ENCODE results near the gene SDSL.

The SDSL gene

DNA sequence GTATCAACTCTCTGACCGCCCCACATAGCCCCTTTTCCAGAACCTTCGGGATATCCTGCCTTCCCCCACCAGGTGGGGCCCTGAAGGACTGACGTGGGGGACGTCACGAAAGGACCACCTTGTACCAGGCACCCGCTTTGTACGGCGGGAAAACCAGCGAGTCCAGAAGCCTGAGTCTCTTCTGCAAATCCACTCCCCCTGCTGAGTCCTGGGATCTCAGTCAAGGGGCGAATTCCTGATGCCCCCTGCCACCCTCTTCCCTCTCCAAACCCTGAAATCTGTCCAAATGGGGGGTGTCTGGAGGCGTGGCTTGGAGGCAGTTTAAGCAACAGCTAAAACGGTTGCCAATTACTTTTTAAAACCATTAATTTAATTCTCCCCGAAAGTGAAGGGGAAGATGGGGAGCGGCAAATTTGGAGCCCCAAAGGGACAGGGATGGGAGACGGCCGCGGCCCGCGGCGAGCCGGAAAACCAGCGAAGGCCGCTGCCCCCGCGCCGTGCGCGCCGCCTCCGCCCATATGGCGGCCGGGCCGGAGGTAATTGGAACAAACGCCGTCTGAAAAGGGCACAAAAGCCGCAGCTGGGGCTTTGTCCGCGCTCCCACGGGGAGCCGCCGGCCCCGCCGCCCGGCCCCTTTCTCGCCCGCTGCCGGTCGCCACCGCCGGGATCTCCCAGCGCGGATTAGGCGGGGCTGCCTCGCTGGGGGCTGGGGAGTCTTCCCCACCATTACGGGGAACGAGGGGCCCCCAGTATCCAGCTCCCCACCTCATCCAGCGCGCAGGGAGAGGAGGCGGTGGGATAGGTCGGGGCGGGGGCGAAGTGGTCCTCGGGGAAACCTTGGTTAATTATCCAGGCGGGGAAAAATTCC is 42.9 kb downstream of the SDSL start:
- no peak overlapping the region for H3K9ac ChIP-seq (ENCODE audit: low read length)
- peak overlapping the region; percentile 35 for H3K4me3 ChIP-seq (ENCODE audit: low read depth, low read length)
- peaks cover 51% of the 10 kb centered on the region for H3K4me1 ChIP-seq (ENCODE audit: control insufficient read depth, insufficient read depth, low read length)
- no peaks in the 10 kb centered on the region for H3K9me3 ChIP-seq (ENCODE audit: control insufficient read depth, insufficient read depth, low read depth, low read length)
- H3K27me3 ChIP-seq (ENCODE audit: control insufficient read depth, insufficient read depth, low read length) = peaks cover 99% of the 10 kb centered on the region
- H3K36me3 ChIP-seq (ENCODE audit: control insufficient read depth, insufficient read depth, low read length) = no peaks in the 10 kb centered on the region
- H3K27ac ChIP-seq (ENCODE audit: low read depth, low read length) = no peak overlapping the region

DNA sequence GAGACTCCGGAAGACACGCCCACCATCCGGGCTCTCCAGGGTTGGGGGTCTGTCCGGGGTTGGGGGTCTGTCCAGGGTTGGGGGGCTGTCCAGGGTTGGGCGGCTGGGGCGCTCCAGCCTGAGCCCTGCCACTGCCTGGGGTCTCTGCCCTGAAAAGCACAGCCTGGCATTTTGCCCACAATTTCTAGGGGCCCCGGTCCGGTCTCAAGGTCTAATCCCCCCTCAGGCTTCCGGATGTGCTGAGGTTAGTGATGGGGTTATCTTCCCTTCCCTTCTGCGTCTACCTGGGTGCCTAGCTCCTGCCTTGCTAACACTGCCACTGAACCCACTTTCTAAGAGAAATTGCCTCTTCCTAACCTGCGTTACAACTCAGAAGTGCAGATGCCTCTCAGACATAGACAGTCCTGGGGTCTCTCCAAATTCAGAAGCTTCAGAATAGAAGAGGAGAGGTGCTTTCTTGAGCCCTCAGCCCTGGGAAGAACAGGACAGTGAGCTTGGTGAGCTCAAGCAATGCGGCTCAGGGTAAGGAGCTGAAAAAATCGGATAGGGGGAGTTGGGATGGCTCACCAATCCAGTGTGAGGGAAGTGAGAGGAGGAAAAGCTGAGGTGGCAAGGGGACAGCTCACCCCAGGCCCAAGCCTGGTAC is 43.8 kb downstream of the SDSL start:
- Histone ChIP-seq H3K9ac (ENCODE audit: low read length) (no peak overlapping the region), H3K4me3 (ENCODE audit: low read depth, low read length) (peak overlapping the region; percentile 62), H3K27ac (ENCODE audit: low read depth, low read length) (no peak overlapping the region), H3K27me3 (ENCODE audit: control insufficient read depth, insufficient read depth, low read length) (peaks cover 100% of the 10 kb centered on the region), H3K4me1 (ENCODE audit: control insufficient read depth, insufficient read depth, low read length) (peaks cover 57% of the 10 kb centered on the region), H3K36me3 (ENCODE audit: control insufficient read depth, insufficient read depth, low read length) (no peaks in the 10 kb centered on the region), H3K9me3 (ENCODE audit: control insufficient read depth, insufficient read depth, low read depth, low read length) (no peaks in the 10 kb centered on the region)

DNA sequence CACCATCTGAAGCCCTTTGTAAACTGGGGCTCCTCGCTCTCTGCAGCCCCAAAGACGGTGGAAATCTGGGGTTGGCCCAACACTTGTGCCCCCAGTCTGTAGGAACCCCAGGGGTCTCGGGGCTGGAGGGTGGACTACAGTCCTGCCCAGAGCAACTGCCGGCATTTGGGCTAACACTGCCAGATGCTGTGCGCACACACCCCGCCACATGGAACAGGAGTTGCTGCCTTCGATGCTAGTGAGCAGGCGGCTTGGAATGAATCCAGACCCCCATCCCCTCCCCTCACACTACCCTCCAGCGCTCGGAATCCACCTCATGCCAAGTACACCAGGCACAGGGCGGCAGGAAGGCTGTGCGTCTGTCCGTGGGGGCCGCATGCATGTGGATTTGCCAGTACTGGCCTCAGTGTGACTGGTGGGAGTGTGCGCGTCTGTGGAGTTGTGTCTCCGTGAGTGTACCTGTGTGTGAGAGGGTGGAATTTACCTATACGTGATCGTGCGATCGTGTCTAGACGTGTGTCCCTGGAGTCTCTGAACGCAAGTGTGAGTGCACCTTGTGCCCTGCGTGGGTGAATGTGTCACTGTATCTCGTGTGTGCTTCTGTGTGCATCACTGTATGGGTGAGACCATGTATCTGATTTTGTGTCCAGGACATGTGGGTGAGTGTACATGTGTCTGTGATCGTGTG is 44.4 kb downstream of the SDSL start:
- Histone ChIP-seq H3K27ac (ENCODE audit: low read depth, low read length) (no peak overlapping the region), H3K4me1 (ENCODE audit: control insufficient read depth, insufficient read depth, low read length) (peaks cover 62% of the 10 kb centered on the region), H3K9ac (ENCODE audit: low read length) (no peak overlapping the region), H3K4me3 (ENCODE audit: low read depth, low read length) (peak overlapping the region; percentile 62), H3K36me3 (ENCODE audit: control insufficient read depth, insufficient read depth, low read length) (no peaks in the 10 kb centered on the region), H3K27me3 (ENCODE audit: control insufficient read depth, insufficient read depth, low read length) (peaks cover 100% of the 10 kb centered on the region), H3K9me3 (ENCODE audit: control insufficient read depth, insufficient read depth, low read depth, low read length) (no peaks in the 10 kb centered on the region)

DNA sequence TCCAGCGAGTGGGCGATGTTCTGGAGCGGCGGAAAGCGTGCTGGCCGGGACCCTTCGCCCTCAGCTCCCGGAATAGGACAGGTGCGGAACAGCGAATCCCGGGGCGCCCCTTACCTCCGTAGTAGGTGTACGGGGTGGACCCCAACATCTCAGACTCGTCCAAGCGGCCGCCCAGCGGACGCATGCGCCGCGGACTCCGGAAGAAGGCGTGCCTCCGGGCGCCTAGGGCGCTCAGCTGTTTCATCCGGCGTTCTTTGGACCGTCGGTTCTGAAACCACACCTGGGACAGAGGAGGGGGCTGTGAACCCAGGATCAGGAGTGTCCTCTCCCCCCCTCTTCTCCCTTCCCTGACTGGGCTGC is 44.9 kb downstream of the SDSL start:
- H3K9me3 ChIP-seq (ENCODE audit: control insufficient read depth, insufficient read depth, low read depth, low read length) = no peaks in the 10 kb centered on the region
- H3K27ac ChIP-seq (ENCODE audit: low read depth, low read length) = no peak overlapping the region
- no peaks in the 10 kb centered on the region for H3K36me3 ChIP-seq (ENCODE audit: control insufficient read depth, insufficient read depth, low read length)
- peaks cover 66% of the 10 kb centered on the region for H3K4me1 ChIP-seq (ENCODE audit: control insufficient read depth, insufficient read depth, low read length)
- H3K9ac ChIP-seq (ENCODE audit: low read length) = no peak overlapping the region
- peak overlapping the region; percentile 62 for H3K4me3 ChIP-seq (ENCODE audit: low read depth, low read length)
- H3K27me3 ChIP-seq (ENCODE audit: control insufficient read depth, insufficient read depth, low read length) = peaks cover 100% of the 10 kb centered on the region

DNA sequence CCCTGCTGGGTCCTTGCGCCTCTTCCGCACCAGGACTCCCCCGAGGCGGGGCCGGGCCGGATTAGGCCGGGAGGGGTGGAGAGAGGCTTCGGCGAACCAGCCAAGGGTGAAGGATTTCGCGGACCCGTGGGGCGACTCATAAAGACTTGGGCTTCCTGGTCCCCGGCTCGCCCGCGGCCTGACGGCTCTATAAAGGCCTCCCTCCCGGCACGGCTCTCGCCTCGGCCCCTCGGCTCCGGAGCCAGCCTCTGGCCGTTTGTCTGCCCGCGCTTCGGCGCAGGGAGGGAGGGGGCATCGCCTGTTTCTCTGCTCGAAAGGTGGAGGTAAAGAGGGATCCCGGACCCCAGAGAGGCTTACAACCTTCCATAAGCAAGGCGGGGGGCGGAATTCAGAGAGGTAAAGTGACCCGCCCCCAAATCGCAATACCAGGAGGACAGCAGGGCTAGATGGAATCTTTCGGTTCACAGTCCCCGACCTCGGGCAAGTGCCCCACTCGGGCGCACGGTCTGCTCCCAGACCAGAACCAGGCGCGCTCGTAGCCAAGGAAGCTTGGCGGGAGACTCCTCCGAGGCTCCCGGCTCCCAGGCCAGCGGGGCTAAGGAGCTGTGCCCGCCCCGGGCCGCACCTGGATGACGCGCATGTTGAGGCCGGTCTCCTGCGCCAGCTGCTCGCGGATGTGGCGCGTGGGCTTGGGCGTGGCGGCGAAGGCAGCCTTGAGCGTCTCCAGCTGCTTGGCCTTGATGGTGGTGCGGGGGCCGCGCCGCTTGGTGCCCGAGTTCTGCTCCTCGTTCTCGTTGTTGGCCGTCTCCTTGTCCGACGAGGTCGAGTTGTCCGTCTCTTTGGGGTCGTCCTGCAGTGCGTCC is 45.6 kb downstream of the SDSL start:
- Histone ChIP-seq H3K9me3 (ENCODE audit: control insufficient read depth, insufficient read depth, low read depth, low read length) (no peaks in the 10 kb centered on the region), H3K4me1 (ENCODE audit: control insufficient read depth, insufficient read depth, low read length) (peaks cover 68% of the 10 kb centered on the region), H3K4me3 (ENCODE audit: low read depth, low read length) (peak overlapping the region; percentile 62), H3K9ac (ENCODE audit: low read length) (no peak overlapping the region), H3K27ac (ENCODE audit: low read depth, low read length) (no peak overlapping the region), H3K36me3 (ENCODE audit: control insufficient read depth, insufficient read depth, low read length) (no peaks in the 10 kb centered on the region), H3K27me3 (ENCODE audit: control insufficient read depth, insufficient read depth, low read length) (peaks cover 100% of the 10 kb centered on the region)

DNA sequence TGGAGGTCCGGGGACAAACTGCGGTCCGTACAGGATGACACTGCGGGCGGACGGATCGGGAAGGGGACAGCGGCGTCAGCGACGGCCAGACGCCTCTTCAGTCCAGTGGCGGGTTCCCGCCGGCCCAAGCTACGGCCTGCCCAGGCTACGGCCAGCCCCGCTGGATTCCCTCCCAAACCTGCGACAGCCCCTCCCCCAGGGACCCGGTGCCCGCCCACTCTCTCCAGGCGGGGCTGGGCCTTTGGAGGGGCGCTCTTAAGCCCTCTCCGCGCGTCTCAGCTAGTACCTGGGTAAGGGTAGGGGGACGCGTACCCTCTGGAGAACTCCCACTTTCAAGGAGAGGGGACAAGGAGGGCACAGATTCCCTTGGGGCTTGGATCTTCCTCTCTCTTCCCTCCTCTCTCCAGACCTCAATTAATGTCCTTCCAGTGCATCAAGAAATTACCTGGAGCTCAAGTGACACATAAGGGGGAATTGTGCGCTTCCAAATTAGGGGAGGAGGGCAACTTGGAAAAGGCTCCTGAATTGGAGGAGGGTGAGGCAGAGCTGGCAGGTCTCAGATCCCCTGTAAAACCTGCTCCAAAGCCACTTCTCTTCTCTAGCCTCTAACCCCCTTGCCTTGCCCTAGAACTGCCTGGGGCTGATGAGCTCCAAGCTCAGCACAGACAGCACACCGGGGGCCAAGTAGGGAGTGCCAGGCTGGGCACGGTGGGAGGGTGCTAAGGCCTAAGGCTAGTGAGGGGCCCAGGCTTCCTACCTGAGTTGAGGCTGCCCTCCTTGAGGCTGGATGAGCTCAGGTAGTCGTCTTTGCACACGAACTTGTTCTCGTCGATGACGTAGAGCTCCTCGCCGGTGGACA is 46.4 kb downstream of the SDSL start:
- peaks cover 100% of the 10 kb centered on the region for H3K27me3 ChIP-seq (ENCODE audit: control insufficient read depth, insufficient read depth, low read length)
- no peaks in the 10 kb centered on the region for H3K36me3 ChIP-seq (ENCODE audit: control insufficient read depth, insufficient read depth, low read length)
- H3K27ac ChIP-seq (ENCODE audit: low read depth, low read length) = no peak overlapping the region
- H3K4me1 ChIP-seq (ENCODE audit: control insufficient read depth, insufficient read depth, low read length) = peaks cover 72% of the 10 kb centered on the region
- no peaks in the 10 kb centered on the region for H3K9me3 ChIP-seq (ENCODE audit: control insufficient read depth, insufficient read depth, low read depth, low read length)
- H3K9ac ChIP-seq (ENCODE audit: low read length) = no peak overlapping the region
- peak overlapping the region; percentile 62 for H3K4me3 ChIP-seq (ENCODE audit: low read depth, low read length)

DNA sequence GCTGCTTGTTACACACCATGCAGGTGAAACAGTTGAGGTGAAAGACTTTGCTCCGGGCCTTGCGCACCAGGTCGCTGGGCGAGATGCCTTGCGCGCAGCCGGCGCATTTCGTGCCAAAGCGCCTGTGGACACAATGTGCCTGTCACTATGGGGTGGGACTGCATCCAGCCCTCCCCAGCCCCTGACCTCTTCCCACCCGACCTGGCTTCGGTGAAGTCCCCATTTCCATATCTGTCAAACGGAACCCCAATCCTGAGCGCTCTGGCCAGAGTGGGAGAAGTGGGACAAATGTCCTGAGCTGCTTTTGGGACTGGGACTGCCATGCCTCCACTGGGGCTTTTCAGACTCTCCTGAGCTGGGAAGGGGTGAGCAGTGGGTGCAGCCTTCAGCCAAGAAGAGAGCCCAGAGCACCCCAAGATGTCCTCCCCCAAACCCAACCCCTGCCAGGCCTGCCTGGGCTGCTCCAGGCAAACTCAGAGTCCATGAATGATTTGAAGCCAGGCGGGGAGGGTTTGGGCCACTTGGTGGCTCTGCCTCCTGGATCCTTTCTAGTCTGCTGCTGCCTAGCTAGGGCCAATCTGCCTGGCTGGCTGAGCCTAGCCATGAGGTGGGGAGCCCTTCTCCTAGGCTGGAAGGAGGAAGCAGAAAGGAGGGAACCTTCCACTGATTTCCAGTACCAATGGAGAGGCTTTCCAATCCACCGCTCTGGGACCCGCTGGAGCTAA is 47.2 kb downstream of the SDSL start:
- H3K9me3 ChIP-seq (ENCODE audit: control insufficient read depth, insufficient read depth, low read depth, low read length) = no peaks in the 10 kb centered on the region
- peak overlapping the region; percentile 62 for H3K4me3 ChIP-seq (ENCODE audit: low read depth, low read length)
- peaks cover 100% of the 10 kb centered on the region for H3K27me3 ChIP-seq (ENCODE audit: control insufficient read depth, insufficient read depth, low read length)
- no peaks in the 10 kb centered on the region for H3K36me3 ChIP-seq (ENCODE audit: control insufficient read depth, insufficient read depth, low read length)
- H3K9ac ChIP-seq (ENCODE audit: low read length) = no peak overlapping the region
- H3K27ac ChIP-seq (ENCODE audit: low read depth, low read length) = no peak overlapping the region
- H3K4me1 ChIP-seq (ENCODE audit: control insufficient read depth, insufficient read depth, low read length) = peaks cover 67% of the 10 kb centered on the region

DNA sequence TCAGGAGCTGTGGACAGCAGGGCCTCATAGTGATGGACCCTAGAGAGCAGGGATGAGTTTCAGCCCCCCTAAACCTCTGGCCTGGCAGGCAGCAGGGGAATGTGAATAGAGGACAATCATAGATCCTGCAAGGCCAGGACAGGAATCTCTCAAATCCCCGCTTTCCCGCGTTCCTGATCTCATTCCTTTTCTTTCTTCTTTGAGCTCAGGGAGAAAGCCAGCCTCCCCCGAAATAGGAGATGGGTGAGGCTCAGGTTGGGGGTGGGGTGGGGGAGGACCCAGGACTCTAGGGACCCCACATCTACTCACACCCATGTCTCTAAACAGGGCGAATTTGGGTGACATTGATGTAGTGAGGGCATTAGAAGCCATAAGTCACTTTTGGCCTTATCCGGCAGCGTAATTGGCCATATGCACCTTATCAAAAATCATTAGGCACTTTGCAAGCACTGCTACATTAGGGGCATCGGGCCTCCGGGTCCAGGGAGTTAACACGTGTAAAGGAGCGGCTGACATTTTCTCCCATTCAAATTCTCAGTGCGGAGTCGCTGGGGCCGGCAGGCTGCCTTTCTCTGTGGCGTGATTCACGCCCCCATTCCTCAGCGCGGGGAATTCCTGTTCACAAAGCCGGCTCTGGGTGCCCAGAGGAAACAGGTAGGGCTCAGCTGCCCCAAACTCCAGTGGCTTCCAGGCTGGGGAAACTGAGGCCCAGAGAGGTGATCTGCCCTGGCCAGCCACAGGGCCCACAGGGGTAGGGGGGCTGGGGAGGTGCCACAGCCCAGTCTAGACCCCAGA is 48.0 kb downstream of the SDSL start:
- Histone ChIP-seq H3K9ac (ENCODE audit: low read length) (no peak overlapping the region), H3K4me1 (ENCODE audit: control insufficient read depth, insufficient read depth, low read length) (peaks cover 65% of the 10 kb centered on the region), H3K36me3 (ENCODE audit: control insufficient read depth, insufficient read depth, low read length) (no peaks in the 10 kb centered on the region), H3K27me3 (ENCODE audit: control insufficient read depth, insufficient read depth, low read length) (peaks cover 100% of the 10 kb centered on the region), H3K4me3 (ENCODE audit: low read depth, low read length) (no peak overlapping the region), H3K27ac (ENCODE audit: low read depth, low read length) (no peak overlapping the region), H3K9me3 (ENCODE audit: control insufficient read depth, insufficient read depth, low read depth, low read length) (no peaks in the 10 kb centered on the region)

DNA sequence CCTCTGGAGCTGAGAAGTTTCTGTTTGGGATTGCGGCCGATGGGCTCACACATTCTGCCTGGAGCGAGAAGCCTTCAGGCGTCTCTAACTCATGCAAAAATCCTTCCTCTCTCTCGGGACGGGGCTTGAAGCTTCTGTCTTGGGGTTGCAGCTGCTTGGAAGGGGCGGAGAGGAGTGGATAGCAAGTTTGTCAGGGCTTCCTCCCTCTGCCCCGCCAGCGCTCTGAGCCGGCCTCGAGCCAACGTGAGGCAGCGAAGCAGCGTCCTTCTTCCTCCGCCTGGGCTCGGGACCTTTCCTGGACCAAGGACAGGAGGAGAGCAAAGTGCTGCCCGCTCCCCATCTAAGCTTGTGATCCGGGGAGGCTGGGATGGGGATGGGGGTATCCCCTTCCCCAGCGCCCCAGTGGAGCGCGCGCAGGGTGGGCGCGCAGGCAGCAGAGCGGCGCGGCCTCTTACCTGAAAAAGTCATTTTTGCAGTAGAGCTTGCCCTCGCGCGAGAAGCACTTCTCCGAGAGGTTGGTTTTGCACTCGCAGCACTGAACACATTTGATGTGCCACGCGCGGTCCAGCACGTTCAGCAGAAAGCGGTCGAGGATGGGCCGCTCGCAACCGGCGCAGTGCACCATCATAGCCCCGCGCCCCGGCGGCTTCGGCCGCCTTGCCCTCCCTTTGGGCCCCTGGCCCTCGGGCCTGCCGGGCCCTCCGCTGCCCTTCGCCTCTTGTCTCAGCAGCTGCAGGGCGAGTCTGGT is 48.9 kb downstream of the SDSL start:
- Histone ChIP-seq H3K4me1 (ENCODE audit: control insufficient read depth, insufficient read depth, low read length) (peaks cover 62% of the 10 kb centered on the region), H3K9ac (ENCODE audit: low read length) (no peak overlapping the region), H3K27me3 (ENCODE audit: control insufficient read depth, insufficient read depth, low read length) (peaks cover 100% of the 10 kb centered on the region), H3K9me3 (ENCODE audit: control insufficient read depth, insufficient read depth, low read depth, low read length) (no peaks in the 10 kb centered on the region), H3K36me3 (ENCODE audit: control insufficient read depth, insufficient read depth, low read length) (no peaks in the 10 kb centered on the region), H3K4me3 (ENCODE audit: low read depth, low read length) (peak overlapping the region; percentile 51), H3K27ac (ENCODE audit: low read depth, low read length) (no peak overlapping the region)
